A549 (cell line): ENCODE data around the gene IGSF9. TPM values are rescaled to one million over a fixed set of nuclear protein-coding genes. Genes with fewer than 3 reads are reported as not detected.

Source experiments
- ATAC-seq, 2 experiments: fragments of 200-7000 bp in 1 of 2; fragments of >200 bp in 1 of 2; cut with Nextera tagmentation in 1 of 2; cut with Tn5 transposase in 1 of 2; 3 replicates each; pipeline versions ENCODE4 v1.8.0 to v1.9.1; 2018 to 2020; ENCODE audit warnings: mild to moderate bottlenecking in 1 of 2, moderate library complexity in 1 of 2
- CTCF ChIA-PET: fragments of 300-600 bp; sonication (Branson Sonifier 250); formaldehyde crosslinking; extraction: SDS; loops from one replicate; lab custom pipeline; 2021; ENCODE audit warnings: antibody characterized with exemption, inconsistent platforms; lab: Yijun Ruan, JAX
- POLR2A ChIA-PET: fragments of 350-600 bp; formaldehyde crosslinking; extraction: SDS; loops from one replicate; lab custom pipeline; 2021; ENCODE audit warnings: antibody characterized with exemption, inconsistent platforms; lab: Yijun Ruan, JAX
- DNase-seq, 2 experiments: peaks; one replicate each; pipeline versions ENCODE4 v3.0.0 to v3.0.0-alpha.2; 2011 to 2016; ENCODE audit warnings: low read depth in 1 of 2, low spot score in 1 of 2
- FAIRE-seq: peaks from 2 replicates; lab custom pipeline; 2011; peaks lifted over from hg19 to GRCh38; lab: Jason Lieb, UNC
- H3K27ac ChIP-seq, 2 experiments: fragments of >200 bp; sonication (Bioruptor Twin); formaldehyde crosslinking; 3 replicates each; pipeline ENCODE4 v1.5.1; 2016 to 2017
- H3K4me1 ChIP-seq: fragments of >200 bp; sonication (Bioruptor Twin); formaldehyde crosslinking; 3 replicates; pipeline ENCODE4 v1.6.1; 2016
- H3K4me2 ChIP-seq: fragments of >200 bp; sonication (Bioruptor Twin); formaldehyde crosslinking; 3 replicates; pipeline ENCODE4 v1.6.1; 2016
- H3K4me3 ChIP-seq: fragments of >200 bp; sonication (Bioruptor Twin); formaldehyde crosslinking; 3 replicates; pipeline ENCODE4 v1.5.1; 2016
- H3K9me3 ChIP-seq: fragments of >200 bp; sonication (Bioruptor Twin); formaldehyde crosslinking; 3 replicates; pipeline ENCODE4 v1.6.1; 2016
- BHLHE40 ChIP-seq: IDR thresholded peaks from 2 replicates; pipeline ENCODE4 v1.6.1; 2012; ENCODE audit warnings: low read depth, low read length, inconsistent platforms
- CBX2 ChIP-seq: fragments of 200-600 bp; sonication (generic); IDR thresholded peaks from 2 replicates; pipeline ENCODE4 v1.6.1; 2016; ENCODE audit warnings: low read depth, mild to moderate bottlenecking, borderline replicate concordance
- CHD2 ChIP-seq: fragments of 150-350 bp; IDR thresholded peaks from 2 replicates; pipeline ENCODE4 v1.6.1; 2014; ENCODE audit warnings: low read length; ENCODE audit not compliant: partially characterized antibody
- CHD4 ChIP-seq: fragments of 200-600 bp; sonication (generic); IDR thresholded peaks from 2 replicates; pipeline ENCODE4 v1.6.1; 2016; ENCODE audit warnings: antibody characterized with exemption, mild to moderate bottlenecking, borderline replicate concordance
- EHF ChIP-seq: fragments of 250-450 bp; sonication (Bioruptor Pico); IDR thresholded peaks from 2 replicates; pipeline ENCODE4 v1.5.0; 2020; ENCODE audit warnings: mild to moderate bottlenecking
- FOSB ChIP-seq: fragments of 250-450 bp; sonication (Bioruptor Pico); IDR thresholded peaks from 2 replicates; pipeline ENCODE4 v1.5.0; 2020; ENCODE audit warnings: mild to moderate bottlenecking, moderate library complexity
- GATA3 ChIP-seq: IDR thresholded peaks from 2 replicates; pipeline ENCODE4 v1.6.1; 2012; ENCODE audit warnings: borderline replicate concordance
- HEYL ChIP-seq: fragments of 250-450 bp; sonication (Bioruptor Pico); IDR thresholded peaks from 2 replicates; pipeline ENCODE4 v1.8.0; 2021; ENCODE audit warnings: mild to moderate bottlenecking, moderate library complexity
- HOXA7 ChIP-seq: fragments of 250-450 bp; sonication (Bioruptor Pico); IDR thresholded peaks from 2 replicates; pipeline ENCODE4 v1.5.0; 2020; ENCODE audit warnings: mild to moderate bottlenecking, moderate library complexity
- HOXB13 ChIP-seq: fragments of 250-450 bp; sonication (Bioruptor Pico); IDR thresholded peaks from 2 replicates; pipeline ENCODE4 v1.5.0; 2020; ENCODE audit warnings: low read depth, mild to moderate bottlenecking, moderate library complexity
- MAFK ChIP-seq: fragments of 450-650 bp; IDR thresholded peaks from 2 replicates; pipeline ENCODE4 v1.6.1; 2014; ENCODE audit not compliant: partially characterized antibody
- MAZ ChIP-seq: fragments of 150-350 bp; IDR thresholded peaks from 2 replicates; pipeline ENCODE4 v1.6.1; 2014; ENCODE audit warnings: antibody characterized with exemption, low read depth, low read length, borderline replicate concordance
- NFE2L2 ChIP-seq: fragments of 150-350 bp; conservative IDR thresholded peaks from 2 replicates; pipeline ENCODE4 v1.6.1; 2014; ENCODE audit warnings: low read length
- NPAS2 ChIP-seq: fragments of 250-450 bp; sonication (Bioruptor Pico); IDR thresholded peaks from 2 replicates; pipeline ENCODE4 v1.8.0; 2022; ENCODE audit warnings: mild to moderate bottlenecking, moderate library complexity, borderline replicate concordance
- NR3C1 ChIP-seq: fragments of >200 bp; sonication (Bioruptor Twin); formaldehyde crosslinking; IDR thresholded peaks from 3 replicates; pipeline ENCODE4 v1.6.1; 2017
- PHF8 ChIP-seq: fragments of 200-600 bp; sonication (generic); IDR thresholded peaks from 2 replicates; pipeline ENCODE4 v1.6.1; 2016; ENCODE audit warnings: low read depth, mild to moderate bottlenecking, antibody characterized with exemption, moderate library complexity, borderline replicate concordance
- POLR2A ChIP-seq: IDR thresholded peaks from 2 replicates; pipeline ENCODE4 v1.6.1; 2012; ENCODE audit warnings: mild to moderate bottlenecking, low read length
- POLR2AphosphoS2 ChIP-seq: conservative IDR thresholded peaks from 2 replicates; pipeline ENCODE4 v1.6.1; 2012; ENCODE audit warnings: low read length, improper control_type of control experiment, inconsistent platforms
- RARB ChIP-seq: fragments of 250-450 bp; sonication (Bioruptor Pico); IDR thresholded peaks from 2 replicates; pipeline ENCODE4 v1.8.0; 2021; ENCODE audit warnings: mild to moderate bottlenecking, moderate library complexity
- RNF2 ChIP-seq: fragments of 200-600 bp; sonication (generic); IDR thresholded peaks from 2 replicates; pipeline ENCODE4 v1.6.1; 2016; ENCODE audit warnings: low read depth, mild to moderate bottlenecking, antibody characterized with exemption, moderate library complexity, borderline replicate concordance
- SREBF2 ChIP-seq: fragments of 450-650 bp; IDR thresholded peaks from 2 replicates; pipeline ENCODE4 v1.6.1; 2014; ENCODE audit warnings: mild to moderate bottlenecking, moderate library complexity
- TFCP2L1 ChIP-seq: fragments of 250-450 bp; sonication (Bioruptor Pico); IDR thresholded peaks from 2 replicates; pipeline ENCODE4 v1.5.0; 2021; ENCODE audit warnings: mild to moderate bottlenecking
- TP53 ChIP-seq: fragments of 250-450 bp; sonication (Bioruptor Pico); IDR thresholded peaks from 2 replicates; pipeline ENCODE4 v1.5.0; 2021; ENCODE audit warnings: mild to moderate bottlenecking, moderate library complexity
- ZC3H11A ChIP-seq: fragments of 450-650 bp; IDR thresholded peaks from 2 replicates; pipeline ENCODE4 v1.6.1; 2014; ENCODE audit warnings: antibody characterized with exemption, mild to moderate bottlenecking
- ZFP36 ChIP-seq: fragments of 450-650 bp; IDR thresholded peaks from 2 replicates; pipeline ENCODE4 v1.6.1; 2014; ENCODE audit warnings: borderline replicate concordance; ENCODE audit not compliant: partially characterized antibody
- WGBS: methylation state at CpG from one replicate; pipeline ENCODE4 v1.1.6; 2017; ENCODE audit errors: missing lambda C conversion rate; 5-methylcytosine and 5-hydroxymethylcytosine counted together
- polyA plus RNA-seq, 4 experiments: library from polyadenylated mRNA; depleted of rRNA in 3 of 4; stranded (reverse); fragments of >200 nt; fragmentation: RNase III in 1 of 4; extraction: RNeasy Plus Mini Kit Qiagen cat#74134 plus additional on column Dnase treatment in 1 of 4; gene quantifications; 2 replicates in 3 of 4; 3 replicates in 1 of 4; pipeline ENCODE4 v1.2.3, GENCODE V29; 2011 to 2017
- TF ChIP-seq, protein P1 (sequence below): fragments of 450-650 bp; IDR thresholded peaks from 2 replicates; pipeline ENCODE4 v1.6.1; 2014; ENCODE audit warnings: antibody characterized with exemption
- TF ChIP-seq, protein P2 (sequence below): fragments of >200 bp; sonication (Bioruptor Twin); formaldehyde crosslinking; IDR thresholded peaks from 3 replicates; pipeline ENCODE4 v1.6.1; 2016
- TF ChIP-seq, protein P3 (sequence below): fragments of >200 bp; sonication (Bioruptor Twin); formaldehyde crosslinking; IDR thresholded peaks from 2 replicates; pipeline ENCODE4 v1.6.1; 2016
- TF ChIP-seq, protein P4 (sequence below): fragments of 200-600 bp; sonication (generic); IDR thresholded peaks from 2 replicates; pipeline ENCODE4 v1.6.1; 2016; ENCODE audit warnings: antibody characterized with exemption, mild to moderate bottlenecking, moderate library complexity
- TF ChIP-seq, protein P5 (sequence below): IDR thresholded peaks from 2 replicates; pipeline ENCODE4 v1.6.1; 2012
- TF ChIP-seq, protein P6 (sequence below): fragments of 250-450 bp; sonication (Bioruptor Pico); IDR thresholded peaks from 2 replicates; pipeline ENCODE4 v1.5.0; 2021; ENCODE audit warnings: mild to moderate bottlenecking, moderate library complexity, borderline replicate concordance

IGSF9 gene
- polyA plus RNA-seq, 2 of the 4 experiments (the other 2 are of a cell fraction) = 0.06 to 0.54 TPM

DNA sequence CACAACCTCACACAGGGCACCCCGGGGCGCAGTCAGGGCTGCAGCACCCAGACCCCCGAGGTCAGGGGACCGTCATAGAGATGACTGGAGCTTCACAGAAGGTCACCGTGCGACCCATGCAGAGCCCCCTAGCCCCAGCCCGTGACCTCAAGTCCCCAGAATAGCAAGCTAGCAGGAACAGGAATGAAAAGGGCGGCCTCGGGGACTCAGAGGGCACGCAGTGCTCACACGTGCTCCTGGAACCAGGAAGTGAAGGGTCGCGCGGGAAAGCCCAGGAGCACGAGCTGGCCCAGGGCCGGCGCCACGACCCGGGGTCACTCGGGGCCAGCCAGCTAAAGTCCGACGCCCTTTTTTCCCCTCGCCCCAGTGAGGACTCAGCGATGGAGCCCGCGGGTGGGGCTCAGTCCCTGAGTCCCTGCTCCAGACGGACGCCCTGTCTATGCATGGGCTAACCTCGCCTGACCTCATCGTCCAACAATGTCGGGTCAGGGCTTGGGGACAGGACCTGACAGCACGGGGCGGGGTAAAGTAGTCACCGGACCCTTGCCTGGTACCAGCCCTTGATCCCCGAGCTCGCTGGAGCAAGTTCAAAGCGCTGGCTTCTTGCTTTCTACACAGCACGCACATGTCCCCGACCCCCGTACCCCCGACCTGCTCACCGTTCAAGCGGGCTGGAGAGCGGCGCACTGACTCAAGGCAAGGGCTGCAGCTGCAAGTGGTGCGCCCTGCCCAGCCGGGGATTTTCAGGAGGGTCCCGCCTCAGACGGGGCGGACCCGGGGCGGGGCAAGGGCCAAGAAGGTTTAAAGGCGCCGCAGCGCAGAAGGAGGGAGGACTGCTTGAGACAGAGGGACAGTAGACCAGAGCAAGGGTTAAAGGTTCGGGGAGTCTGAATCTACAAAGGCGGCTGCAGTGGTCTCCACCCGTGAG is 20.4 kb downstream of the IGSF9 start, which contains the start of gene TAGLN2:
Gene TAGLN2 (minus strand): TSS at position 717 of the 928 bp plus-strand sequence. CDS start 4,998 bp downstream, outside the sequence.
- CTCF ChIA-PET = interaction anchor here (0.8 to 22.4 kb wide), 10 partner anchors 9 to 748 kb away, joined by 3 to 665 read pairs (median 6); partner anchors contain the start of gene IGSF9
- Histone ChIP-seq H3K27ac (peak within 1 kb of the TSS; percentile 97 to 99), H3K4me3 (peak within 1 kb of the TSS; percentile 87), H3K9me3 (no peaks in the 10 kb centered on the region), H3K4me2 (peak within 1 kb of the TSS; percentile 97), H3K4me1 (peaks cover 41% of the 10 kb centered on the region)
- FAIRE-seq (no peak), ATAC-seq (peak; percentile 67 to 84), DNase-seq (peak; percentile 92 to 96)
- POLR2A ChIA-PET = interaction anchor here (1.0 to 2.4 kb wide), 6 partner anchors 9 to 107 kb away, joined by 3 to 17 read pairs (median 4); partner anchors contain the start of genes IGSF9 and PIGM
- 2% methylated on average over 34 of the region's 58 CpGs for WGBS
- TF ChIP-seq NPAS2 (peak; percentile 41; the same call in 1 of the 2 replicates), POLR2AphosphoS2 (peak; percentile 78; the same call in 1 of the 2 replicates), HOXB13 (CRISPR knock-in tag) (peak; percentile 42; the same call in 1 of the 2 replicates), ZFP36 (no peak), CHD4 (no peak), HOXA7 (CRISPR knock-in tag) (peak; percentile 97), CHD2 (no peak), HEYL (CRISPR knock-in tag) (no peak), NFE2L2 (no peak), ZC3H11A (peak; percentile 13; the same call in 1 of the 2 replicates), SREBF2 (no peak), EHF (CRISPR knock-in tag) (peak; percentile 90; the same call in 1 of the 2 replicates), RNF2 (no peak), PHF8 (peak; percentile 28; the same call in 1 of the 2 replicates), BHLHE40 (peak; percentile 61; the same call in 1 of the 2 replicates), MAZ (peak; percentile 54; the same call in 1 of the 2 replicates), MAFK (no peak), GATA3 (peak; percentile 37; the same call in 1 of the 2 replicates), FOSB (peak; percentile 91), RARB (CRISPR knock-in tag) (peak; percentile 91), POLR2A (peak; percentile 96), CBX2 (no peak), NR3C1 (no peak), TFCP2L1 (CRISPR knock-in tag) (peak; percentile 87), TP53 (CRISPR knock-in tag) (peak; percentile 95)
- TF ChIP-seq, protein P1, sequence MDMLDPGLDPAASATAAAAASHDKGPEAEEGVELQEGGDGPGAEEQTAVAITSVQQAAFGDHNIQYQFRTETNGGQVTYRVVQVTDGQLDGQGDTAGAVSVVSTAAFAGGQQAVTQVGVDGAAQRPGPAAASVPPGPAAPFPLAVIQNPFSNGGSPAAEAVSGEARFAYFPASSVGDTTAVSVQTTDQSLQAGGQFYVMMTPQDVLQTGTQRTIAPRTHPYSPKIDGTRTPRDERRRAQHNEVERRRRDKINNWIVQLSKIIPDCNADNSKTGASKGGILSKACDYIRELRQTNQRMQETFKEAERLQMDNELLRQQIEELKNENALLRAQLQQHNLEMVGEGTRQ = no peak
- TF ChIP-seq, protein P2, sequence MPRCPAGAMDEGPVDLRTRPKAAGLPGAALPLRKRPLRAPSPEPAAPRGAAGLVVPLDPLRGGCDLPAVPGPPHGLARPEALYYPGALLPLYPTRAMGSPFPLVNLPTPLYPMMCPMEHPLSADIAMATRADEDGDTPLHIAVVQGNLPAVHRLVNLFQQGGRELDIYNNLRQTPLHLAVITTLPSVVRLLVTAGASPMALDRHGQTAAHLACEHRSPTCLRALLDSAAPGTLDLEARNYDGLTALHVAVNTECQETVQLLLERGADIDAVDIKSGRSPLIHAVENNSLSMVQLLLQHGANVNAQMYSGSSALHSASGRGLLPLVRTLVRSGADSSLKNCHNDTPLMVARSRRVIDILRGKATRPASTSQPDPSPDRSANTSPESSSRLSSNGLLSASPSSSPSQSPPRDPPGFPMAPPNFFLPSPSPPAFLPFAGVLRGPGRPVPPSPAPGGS = peak; percentile 77; the same call in 1 of the 3 replicates
- TF ChIP-seq, protein P3, sequence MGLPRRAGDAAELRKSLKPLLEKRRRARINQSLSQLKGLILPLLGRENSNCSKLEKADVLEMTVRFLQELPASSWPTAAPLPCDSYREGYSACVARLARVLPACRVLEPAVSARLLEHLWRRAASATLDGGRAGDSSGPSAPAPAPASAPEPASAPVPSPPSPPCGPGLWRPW = no peak
- TF ChIP-seq, protein P4, sequence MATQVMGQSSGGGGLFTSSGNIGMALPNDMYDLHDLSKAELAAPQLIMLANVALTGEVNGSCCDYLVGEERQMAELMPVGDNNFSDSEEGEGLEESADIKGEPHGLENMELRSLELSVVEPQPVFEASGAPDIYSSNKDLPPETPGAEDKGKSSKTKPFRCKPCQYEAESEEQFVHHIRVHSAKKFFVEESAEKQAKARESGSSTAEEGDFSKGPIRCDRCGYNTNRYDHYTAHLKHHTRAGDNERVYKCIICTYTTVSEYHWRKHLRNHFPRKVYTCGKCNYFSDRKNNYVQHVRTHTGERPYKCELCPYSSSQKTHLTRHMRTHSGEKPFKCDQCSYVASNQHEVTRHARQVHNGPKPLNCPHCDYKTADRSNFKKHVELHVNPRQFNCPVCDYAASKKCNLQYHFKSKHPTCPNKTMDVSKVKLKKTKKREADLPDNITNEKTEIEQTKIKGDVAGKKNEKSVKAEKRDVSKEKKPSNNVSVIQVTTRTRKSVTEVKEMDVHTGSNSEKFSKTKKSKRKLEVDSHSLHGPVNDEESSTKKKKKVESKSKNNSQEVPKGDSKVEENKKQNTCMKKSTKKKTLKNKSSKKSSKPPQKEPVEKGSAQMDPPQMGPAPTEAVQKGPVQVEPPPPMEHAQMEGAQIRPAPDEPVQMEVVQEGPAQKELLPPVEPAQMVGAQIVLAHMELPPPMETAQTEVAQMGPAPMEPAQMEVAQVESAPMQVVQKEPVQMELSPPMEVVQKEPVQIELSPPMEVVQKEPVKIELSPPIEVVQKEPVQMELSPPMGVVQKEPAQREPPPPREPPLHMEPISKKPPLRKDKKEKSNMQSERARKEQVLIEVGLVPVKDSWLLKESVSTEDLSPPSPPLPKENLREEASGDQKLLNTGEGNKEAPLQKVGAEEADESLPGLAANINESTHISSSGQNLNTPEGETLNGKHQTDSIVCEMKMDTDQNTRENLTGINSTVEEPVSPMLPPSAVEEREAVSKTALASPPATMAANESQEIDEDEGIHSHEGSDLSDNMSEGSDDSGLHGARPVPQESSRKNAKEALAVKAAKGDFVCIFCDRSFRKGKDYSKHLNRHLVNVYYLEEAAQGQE = no peak; the same call in 1 of the 2 replicates
- TF ChIP-seq, protein P5, sequence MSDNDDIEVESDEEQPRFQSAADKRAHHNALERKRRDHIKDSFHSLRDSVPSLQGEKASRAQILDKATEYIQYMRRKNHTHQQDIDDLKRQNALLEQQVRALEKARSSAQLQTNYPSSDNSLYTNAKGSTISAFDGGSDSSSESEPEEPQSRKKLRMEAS = peak; percentile 90
- TF ChIP-seq, protein P6, sequence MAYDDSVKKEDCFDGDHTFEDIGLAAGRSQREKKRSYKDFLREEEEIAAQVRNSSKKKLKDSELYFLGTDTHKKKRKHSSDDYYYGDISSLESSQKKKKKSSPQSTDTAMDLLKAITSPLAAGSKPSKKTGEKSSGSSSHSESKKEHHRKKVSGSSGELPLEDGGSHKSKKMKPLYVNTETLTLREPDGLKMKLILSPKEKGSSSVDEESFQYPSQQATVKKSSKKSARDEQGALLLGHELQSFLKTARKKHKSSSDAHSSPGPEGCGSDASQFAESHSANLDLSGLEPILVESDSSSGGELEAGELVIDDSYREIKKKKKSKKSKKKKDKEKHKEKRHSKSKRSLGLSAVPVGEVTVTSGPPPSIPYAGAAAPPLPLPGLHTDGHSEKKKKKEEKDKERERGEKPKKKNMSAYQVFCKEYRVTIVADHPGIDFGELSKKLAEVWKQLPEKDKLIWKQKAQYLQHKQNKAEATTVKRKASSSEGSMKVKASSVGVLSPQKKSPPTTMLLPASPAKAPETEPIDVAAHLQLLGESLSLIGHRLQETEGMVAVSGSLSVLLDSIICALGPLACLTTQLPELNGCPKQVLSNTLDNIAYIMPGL (CRISPR knock-in tag) = peak; percentile 46; the same call in 1 of the 2 replicates
